Activated T-cell treated with anti-CD3 and anti-CD28 coated beads for 1 hour (primary cell): Measurements from ENCODE around the gene HOGA1.
"Not testable (repeated sequence)": the region's sequence is repeated elsewhere in the genome, so short reads cannot be mapped to it uniquely, and the experiment has no call there.

Experiments
- DNase-seq: peaks from one replicate; pipeline ENCODE4 v3.0.0-alpha.2; 2020; ENCODE audit warnings: low read depth

HOGA1 gene

GRCh38 chr10:97555541-97555940, 28.6 kb upstream of the HOGA1 start:
- not testable (repeated sequence) for DNase-seq

GRCh38 chr10:97560731-97561381, 23.3 kb upstream of the HOGA1 start:
- DNase-seq, result not testable (repeated sequence)

DNA sequence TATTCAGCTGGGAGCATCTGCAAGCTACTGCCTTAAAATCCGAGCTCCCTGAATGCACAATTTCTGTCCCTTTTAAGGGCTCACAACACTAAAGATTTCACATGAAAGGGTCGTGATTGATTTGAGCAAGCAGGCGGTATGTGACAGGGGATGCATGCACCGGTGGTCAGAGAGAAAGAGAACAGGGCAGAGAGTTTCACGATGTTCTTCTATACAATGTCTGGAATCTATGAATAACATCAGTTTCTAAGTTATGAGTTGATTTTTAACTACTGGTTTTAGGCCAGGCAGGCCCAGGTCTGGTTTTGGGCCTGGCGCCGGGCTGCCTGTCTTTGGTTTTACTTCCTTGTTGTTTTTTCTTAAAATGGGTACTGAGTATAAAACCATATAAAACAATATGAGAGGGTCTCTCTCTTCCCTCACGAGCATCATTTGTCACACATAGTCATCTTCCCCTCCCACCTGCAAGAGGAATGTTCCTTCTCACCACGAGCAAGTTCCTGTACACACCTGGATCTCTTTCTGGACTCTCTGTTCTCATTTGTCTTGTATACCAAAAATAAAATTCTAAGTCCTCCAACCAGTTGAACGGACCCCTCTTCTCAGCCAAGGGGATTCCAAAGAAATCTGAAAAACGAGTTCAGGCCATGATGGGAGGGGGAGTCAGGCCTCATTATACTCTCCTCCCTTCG, 22.7 kb upstream of the HOGA1 start:
- not testable (repeated sequence) for DNase-seq

DNA sequence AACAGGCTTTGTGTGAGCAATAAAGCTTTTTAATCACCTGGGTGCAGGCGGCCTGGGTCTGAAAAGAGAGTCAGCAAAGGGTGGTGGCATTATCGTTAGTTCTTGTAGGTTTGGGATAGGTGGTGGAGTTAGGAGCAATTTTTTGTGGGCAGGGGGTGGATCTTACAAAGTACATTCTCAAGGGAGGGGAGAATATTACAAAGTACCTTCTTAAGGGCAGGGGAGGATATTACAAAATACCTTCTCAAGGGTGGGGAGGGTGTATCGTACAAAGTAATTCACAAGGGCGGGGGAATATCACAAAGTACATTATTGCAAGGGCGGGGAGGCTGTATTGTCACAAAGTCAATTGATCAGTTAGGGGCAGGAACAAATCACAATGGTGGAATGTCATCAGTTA, 21.9 kb upstream of the HOGA1 start:
- not testable (repeated sequence) for DNase-seq

GRCh38 chr10:97563337-97563736, 20.9 kb upstream of the HOGA1 start:
- DNase-seq, result no peak

DNA sequence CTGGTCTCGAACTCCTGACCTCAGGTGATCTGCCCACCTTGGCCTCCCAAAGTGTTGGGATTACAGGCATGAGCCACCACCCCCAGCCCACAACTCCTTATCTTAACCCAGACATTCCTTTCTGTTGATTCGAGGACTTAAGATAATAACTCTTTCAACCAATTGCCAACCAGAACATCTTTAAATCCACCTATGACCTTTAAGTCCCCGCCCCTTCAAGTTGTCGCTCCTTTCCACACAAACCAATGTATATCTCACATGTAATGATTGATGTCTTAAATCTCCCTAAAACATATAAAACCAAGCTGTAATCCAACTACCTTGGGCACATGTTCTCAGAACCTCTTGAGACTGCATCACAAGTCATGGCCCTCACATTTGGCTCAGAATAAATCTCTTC, 19.4 kb upstream of the HOGA1 start:
- DNase-seq, result no peak

- DNase-seq, result no peak
These were observed 17.7 kb upstream of the HOGA1 start for GRCh38 chr10:97566336-97566996.

DNA sequence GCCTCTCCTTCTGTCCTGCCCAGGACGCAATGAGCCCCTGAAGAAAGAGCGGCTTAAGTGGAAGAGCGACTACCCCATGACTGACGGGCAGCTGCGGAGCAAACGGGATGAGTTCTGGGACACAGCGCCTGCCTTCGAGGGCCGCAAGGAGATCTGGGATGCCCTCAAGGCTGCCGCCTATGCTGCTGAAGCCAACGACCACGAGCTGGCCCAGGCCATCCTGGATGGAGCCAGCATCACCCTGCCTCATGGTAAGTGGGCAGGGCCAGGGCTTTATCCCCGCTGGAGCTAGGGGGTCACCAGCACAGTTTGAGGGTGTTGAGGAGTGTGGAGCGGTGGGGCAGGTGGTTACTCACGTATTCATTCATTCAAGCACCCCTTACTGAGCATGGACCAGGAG, 16.3 kb upstream of the HOGA1 start:
- DNase-seq, result no peak

DNA sequence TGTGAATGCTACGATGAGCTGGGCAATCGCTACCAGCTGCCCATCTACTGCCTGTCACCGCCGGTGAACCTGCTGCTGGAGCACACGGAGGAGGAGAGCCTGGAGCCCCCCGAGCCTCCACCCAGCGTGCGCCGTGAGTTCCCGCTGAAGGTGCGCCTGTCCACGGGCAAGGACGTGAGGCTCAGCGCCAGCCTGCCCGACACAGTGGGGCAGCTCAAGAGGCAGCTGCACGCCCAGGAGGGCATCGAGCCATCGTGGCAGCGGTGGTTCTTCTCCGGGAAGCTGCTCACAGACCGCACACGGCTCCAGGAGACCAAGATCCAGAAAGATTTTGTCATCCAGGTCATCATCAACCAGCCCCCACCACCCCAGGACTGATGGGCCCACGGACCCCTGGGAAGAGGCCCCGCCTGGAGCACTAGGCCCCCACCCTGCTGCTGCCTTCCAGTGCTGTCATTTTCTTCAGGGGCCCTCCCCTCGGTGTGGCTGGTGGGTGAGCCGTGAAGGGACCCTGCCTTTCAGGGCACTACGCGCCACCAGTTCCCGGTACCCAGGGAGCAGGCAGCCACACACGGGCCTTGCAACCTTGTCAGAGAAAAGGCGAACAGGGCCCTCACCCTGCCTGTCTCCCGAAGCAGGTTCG, 13.9 kb upstream of the HOGA1 start:
- DNase-seq, result no peak

- DNase-seq, result no peak
These were observed 13.3 kb upstream of the HOGA1 start for GRCh38 chr10:97570789-97571471.

GRCh38 chr10:97571622-97572021, 12.6 kb upstream of the HOGA1 start:
- no peak for DNase-seq

DNA sequence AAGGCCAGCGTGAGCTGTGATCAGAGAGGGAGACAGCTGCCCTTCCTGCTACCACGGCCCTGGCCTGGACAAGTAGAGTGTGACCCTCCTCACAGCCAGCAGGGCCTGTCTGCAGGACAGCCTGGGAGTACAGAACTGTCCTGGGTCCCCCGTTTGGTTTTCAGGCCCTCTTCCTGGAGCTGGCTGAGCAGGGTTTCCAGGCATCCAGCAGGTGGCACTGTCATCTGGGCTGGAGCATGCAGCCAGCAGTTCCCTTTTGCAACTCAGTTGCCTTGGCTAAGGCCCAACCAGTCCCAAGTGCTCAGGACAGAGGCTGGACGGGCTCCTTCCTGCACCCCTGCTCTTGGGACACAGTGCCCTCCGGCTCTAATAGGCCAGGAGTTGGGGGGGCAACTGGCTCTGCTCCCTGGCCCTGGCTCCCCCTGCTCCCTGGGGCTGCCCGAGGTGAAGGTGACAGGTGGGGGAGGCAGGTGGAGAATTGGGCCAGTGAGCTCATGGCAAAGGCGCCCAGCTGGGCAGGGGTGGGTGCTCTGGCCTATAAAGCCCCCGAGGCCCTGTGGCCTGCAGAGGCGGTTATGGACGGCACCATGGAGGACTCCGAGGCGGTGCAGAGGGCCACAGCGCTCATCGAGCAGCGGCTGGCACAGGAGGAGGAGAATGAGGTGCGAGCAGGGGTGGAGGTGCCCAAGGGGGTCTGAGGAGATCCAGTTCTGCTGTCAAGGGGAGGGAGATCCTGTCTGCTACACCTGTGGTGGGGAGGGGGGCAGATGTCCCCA, 11.8 kb upstream of the HOGA1 start, which contains the start of gene ANKRD2:
TSS of gene ANKRD2 (plus strand) at position 566 of the 776 bp plus-strand sequence. CDS start at position 576, 10 bp downstream.
- peak; percentile 34 for DNase-seq

DNA sequence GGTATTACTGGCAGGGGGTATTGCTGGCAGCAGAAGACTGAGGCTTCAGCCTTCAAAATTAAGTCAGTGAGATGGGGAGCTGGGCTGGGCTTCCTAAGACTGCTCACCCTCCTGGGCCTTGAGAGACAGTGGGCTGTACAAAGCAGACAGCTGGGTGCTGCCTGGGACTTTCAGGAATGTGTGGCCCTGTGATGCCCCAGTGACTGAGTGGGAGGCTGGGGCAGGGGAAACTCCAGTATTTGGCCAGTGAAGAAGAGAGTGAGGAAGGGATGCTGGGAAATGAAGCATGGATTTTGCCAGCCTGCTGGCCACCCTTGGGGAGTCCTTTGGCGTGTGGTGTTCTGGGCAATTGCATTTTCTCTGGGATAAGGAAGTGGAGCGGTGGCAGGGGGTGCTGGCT, 11.2 kb upstream of the HOGA1 start:
- no peak for DNase-seq

GRCh38 chr10:97573672-97574071, 10.5 kb upstream of the HOGA1 start:
- no peak for DNase-seq

- DNase-seq, result no peak
These were observed 9.6 kb upstream of the HOGA1 start for GRCh38 chr10:97574374-97575126.

GRCh38 chr10:97575127-97575668, 9.0 kb upstream of the HOGA1 start:
- no peak for DNase-seq

DNA sequence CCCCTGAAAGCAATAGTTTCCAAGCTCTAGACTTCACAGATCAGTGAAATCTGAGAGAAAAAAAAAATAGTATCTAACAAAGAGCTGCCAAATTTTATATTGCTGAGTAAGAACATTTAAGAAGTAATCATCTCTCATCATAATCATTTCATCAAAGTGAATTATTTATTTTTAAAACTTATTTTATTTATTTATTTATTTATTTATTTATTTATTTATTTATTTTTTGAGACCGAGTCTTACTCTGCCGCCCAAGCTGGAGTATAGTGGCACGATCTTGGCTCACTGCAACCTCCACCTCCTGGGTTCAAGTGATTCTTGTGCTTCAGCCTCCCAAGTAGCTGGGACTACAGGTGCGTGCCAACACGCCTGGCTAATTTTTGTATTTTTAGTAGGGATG, 7.7 kb upstream of the HOGA1 start:
- DNase-seq, result not testable (repeated sequence)

GRCh38 chr10:97577701-97578100, 6.5 kb upstream of the HOGA1 start:
- DNase-seq, result no peak

GRCh38 chr10:97578171-97578844, 5.9 kb upstream of the HOGA1 start:
- no peak for DNase-seq
